Kidney epithelial cell (primary cell): Measurements from ENCODE around the gene ISYNA1. TPM values are rescaled to one million over a fixed set of nuclear protein-coding genes. Genes with fewer than 3 reads are reported as not detected.
A peak's percentile ranks its signal among the peaks of the same experiment; 100 is the strongest.

Experiments used
- DNase-seq: peaks from one replicate; pipeline ENCODE4 v3.0.0-alpha.2; 2010; ENCODE audit warnings: low read depth
- H3K27me3 ChIP-seq: 2 replicates; pipeline ENCODE4 v1.6.0; 2011; ENCODE audit warnings: low read length; ENCODE audit not compliant: control insufficient read depth, insufficient read depth
- H3K36me3 ChIP-seq: 2 replicates; pipeline ENCODE4 v1.5.1; 2011; ENCODE audit warnings: low read length; ENCODE audit not compliant: control insufficient read depth, insufficient read depth
- H3K4me3 ChIP-seq: 2 replicates; pipeline ENCODE4 v1.5.1; 2011; ENCODE audit warnings: low read depth, mild to moderate bottlenecking, control low read depth, low read length
- CTCF ChIP-seq: IDR thresholded peaks from 2 replicates; pipeline ENCODE4 v1.5.1; 2011; ENCODE audit warnings: mild to moderate bottlenecking, moderate library complexity, low read length, control low read depth, inconsistent platforms; ENCODE audit not compliant: insufficient read depth, poor library complexity, severe bottlenecking
- total RNA-seq: library from RNA; depleted of rRNA; stranded (reverse); fragments of >200 nt; gene quantifications from 2 replicates; pipeline ENCODE4 v1.2.3, GENCODE V29; 2015

Gene ISYNA1
- total RNA-seq, 1 donor from 2014 or later: 53.9 TPM

GRCh38 chr19:18456974-18457373 lies 19.0 kb upstream of the ISYNA1 start:
- Histone ChIP-seq H3K4me3 (no peak overlapping the region), H3K36me3 (peaks cover 5% of the 10 kb centered on the region), H3K27me3 (no peaks in the 10 kb centered on the region)
- no peak for DNase-seq
- TF ChIP-seq CTCF: no peak

GRCh38 chr19:18456279-18456678 lies 18.3 kb upstream of the ISYNA1 start:
- Histone ChIP-seq H3K4me3 (no peak overlapping the region), H3K36me3 (peaks cover 5% of the 10 kb centered on the region), H3K27me3 (no peaks in the 10 kb centered on the region)
- no peak for DNase-seq
- no peak for TF ChIP-seq CTCF

GRCh38 chr19:18453269-18454024 lies 15.5 kb upstream of the ISYNA1 start:
- Histone ChIP-seq H3K27me3 (no peaks in the 10 kb centered on the region), H3K36me3 (peaks cover 3% of the 10 kb centered on the region), H3K4me3 (no peak overlapping the region)
- DNase-seq: no peak
- TF ChIP-seq CTCF: no peak

- DNase-seq: no peak
- no peaks in the 10 kb centered on the region for H3K27me3 ChIP-seq
- H3K4me3 ChIP-seq: no peak overlapping the region
- TF ChIP-seq CTCF: no peak
- no peaks in the 10 kb centered on the region for H3K36me3 ChIP-seq
Observed at GRCh38 chr19:18452386-18452785, 14.5 kb upstream of the ISYNA1 start.

- Histone ChIP-seq H3K27me3 (no peaks in the 10 kb centered on the region), H3K36me3 (no peaks in the 10 kb centered on the region), H3K4me3 (no peak overlapping the region)
- TF ChIP-seq CTCF: peak; percentile 99
- DNase-seq: no peak
Observed at GRCh38 chr19:18450931-18451836, 13.3 kb upstream of the ISYNA1 start.
